GM10248 (cell line): ENCODE data around the gene KLHL25.

ENCODE experiments used
- CTCF ChIA-PET: fragments of 300-600 bp; sonication (Branson Sonifier 250); formaldehyde crosslinking; extraction: SDS; loops from one replicate; lab custom pipeline; 2021; ENCODE audit warnings: antibody characterized with exemption; lab: Yijun Ruan, JAX
- POLR2A ChIA-PET: fragments of 350-650 bp; sonication (Branson Sonifier 250); formaldehyde crosslinking; extraction: SDS; loops from one replicate; lab custom pipeline; 2020; ENCODE audit warnings: antibody characterized with exemption; lab: Yijun Ruan, JAX
- DNase-seq: peaks from one replicate; pipeline ENCODE4 v3.0.0; 2012; ENCODE audit errors: extremely low spot score
- CTCF ChIP-seq: IDR thresholded peaks from 2 replicates; pipeline ENCODE4 v1.5.1; 2012; ENCODE audit warnings: mild to moderate bottlenecking, low read depth; ENCODE audit errors: extremely low read depth, missing control alignments, control extremely low read depth

KLHL25 gene

GRCh38 chr15:85828126-85828525, 33.4 kb upstream of the KLHL25 start:
- CTCF ChIA-PET, result interaction anchor here (6.4 kb wide), 1 partner anchor 11 kb away, joined by 41 read pairs; no protein-coding TSS in a partner anchor
- no peak for TF ChIP-seq CTCF
- no peak for DNase-seq
- POLR2A ChIA-PET, result no interaction called here

GRCh38 chr15:85826756-85827515, 32.2 kb upstream of the KLHL25 start:
- no peak for DNase-seq
- TF ChIP-seq CTCF, result no peak
- ChIA-PET POLR2A (no interaction called here), CTCF (interaction anchor here (1.1 to 6.4 kb wide), 2 partner anchors 12 to 27 kb away, joined by 3 to 41 read pairs; no protein-coding TSS in a partner anchor)

DNA sequence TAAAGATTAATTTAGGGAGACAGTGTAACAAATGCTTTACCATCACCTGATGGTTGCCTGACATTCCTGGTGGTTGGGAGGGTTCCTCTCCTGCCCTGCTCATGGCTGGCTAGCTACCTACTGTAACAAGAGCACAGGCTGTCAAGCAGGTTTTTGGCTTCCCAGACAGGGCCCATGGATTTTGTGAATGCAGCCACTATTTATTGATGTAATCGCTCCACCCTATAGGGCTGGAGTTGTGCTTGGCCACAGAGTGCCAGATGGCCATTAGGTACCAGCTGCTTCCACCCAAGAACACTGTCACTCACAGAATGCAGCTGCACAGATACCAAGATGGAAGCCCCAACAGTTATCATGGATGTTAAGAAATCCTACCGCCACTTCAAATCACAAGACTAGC, 31.0 kb upstream of the KLHL25 start:
- CTCF ChIA-PET, result interaction anchor here (1.1 to 6.4 kb wide), 2 partner anchors 13 to 28 kb away, joined by 3 to 41 read pairs; no protein-coding TSS in a partner anchor
- no peak for DNase-seq
- POLR2A ChIA-PET, result no interaction called here
- TF ChIP-seq CTCF, result no peak

DNA sequence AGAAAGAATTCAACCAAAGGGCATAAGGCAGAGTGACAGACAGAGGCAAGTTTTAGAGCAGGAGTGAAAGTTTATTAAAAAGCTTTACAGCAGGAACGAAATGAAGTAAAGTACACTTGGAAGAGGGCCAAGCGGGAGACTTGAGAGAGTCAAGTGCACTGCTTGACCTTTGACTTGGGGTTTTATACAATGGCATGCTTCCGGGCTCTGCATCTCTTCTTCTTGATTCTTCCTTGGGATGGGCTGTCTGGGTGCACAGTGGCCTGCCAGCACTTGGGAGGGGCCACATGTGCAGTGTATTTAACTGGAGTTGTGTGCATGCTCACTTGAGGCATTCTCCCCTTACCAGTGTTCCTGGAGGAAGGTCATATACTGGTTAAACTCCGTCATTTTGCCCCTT, 30.4 kb upstream of the KLHL25 start:
- TF ChIP-seq CTCF, result no peak
- no peak for DNase-seq
- ChIA-PET CTCF (interaction anchor here (6.4 kb wide), 1 partner anchor 14 kb away, joined by 41 read pairs; no protein-coding TSS in a partner anchor), POLR2A (no interaction called here)

DNA sequence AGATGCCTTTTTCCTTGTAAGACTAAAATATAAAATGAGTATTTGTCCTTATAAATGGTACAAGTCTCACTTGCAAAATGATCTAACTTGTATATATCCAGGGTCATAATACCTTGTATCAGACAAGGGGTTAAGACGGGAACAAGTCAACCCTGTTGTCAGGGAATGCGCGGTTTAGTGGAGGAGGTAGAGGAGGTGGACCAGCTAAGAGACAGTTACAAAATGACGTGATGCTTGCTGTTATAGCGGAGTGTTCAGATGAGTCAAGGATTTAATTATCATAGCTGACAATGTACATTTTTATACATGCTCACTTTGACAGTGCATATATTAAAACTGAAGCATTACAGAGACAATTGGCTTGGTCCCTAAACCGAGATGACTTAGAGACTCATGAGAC, 26.8 kb upstream of the KLHL25 start:
- POLR2A ChIA-PET, result no interaction called here
- no peak for TF ChIP-seq CTCF
- CTCF ChIA-PET, result interaction anchor here (1.3 to 1.9 kb wide), 2 partner anchors 18 to 19 kb away, joined by 4 read pairs; no protein-coding TSS in a partner anchor
- no peak for DNase-seq

GRCh38 chr15:85819938-85820337, 25.2 kb upstream of the KLHL25 start:
- ChIA-PET CTCF (interaction anchor here (1.7 kb wide), 1 partner anchor 20 kb away, joined by 6 read pairs; no protein-coding TSS in a partner anchor), POLR2A (no interaction called here)
- no peak for TF ChIP-seq CTCF
- DNase-seq, result no peak
